ENCODE measurements around the gene PLCB4.

GRCh38 chr20:9368893-9369292, 300.0 kb downstream of the PLCB4 start:
- no peak for TF ChIP-seq CTCF (IDR thresholded peaks at IDR 0.05)
- no peak for TF ChIP-seq POLR2A (IDR thresholded peaks at IDR 0.05)
- no peak for TF ChIP-seq EP300 (IDR thresholded peaks at IDR 0.05; ENCODE audit: low read depth)
- no peak for TF ChIP-seq POLR2AphosphoS5 (IDR thresholded peaks at IDR 0.05)

Data from transverse colon (tissue), 4 donors.